ENCODE results near the gene NSF. TPM values are rescaled to one million over a fixed set of nuclear protein-coding genes. Genes with fewer than 3 reads are reported as not detected.
"Not testable (repeated sequence)": the region's sequence is repeated elsewhere in the genome, so short reads cannot be mapped to it uniquely, and the experiment has no call there.

NSF gene
- total and polyA plus RNA-seq, 2 donors (not counting 3 experiments of a cell fraction or from before 2014, with no cell fraction given), result 18.5 to 43.7 TPM

GRCh38 chr17:46598344-46598931, 8.0 kb downstream of the NSF start:
- H4K20me1 ChIP-seq (replicated peaks; ENCODE audit: control insufficient read depth, extremely low read depth, insufficient read depth, low read length); H2AFZ ChIP-seq (ENCODE audit: low read depth, low read length); dilution Hi-C loops (cut with MboI; ENCODE audit: extremely low pct_ligation_motif_present, low sequenced_read_pairs); DNase-seq (ENCODE audit: low read depth, low spot score); CTCF ChIA-PET; H3K4me2 ChIP-seq (ENCODE audit: insufficient read depth, low read length); H3K36me3 ChIP-seq (ENCODE audit: control insufficient read depth in 2 of 2, extremely low read depth in 1 of 2, insufficient read depth in 2 of 2, low read length in 2 of 2); H3K9me3 ChIP-seq (replicated peaks; ENCODE audit: control insufficient read depth, insufficient read depth, low read length); H3K4me3 ChIP-seq (replicated peaks in 1 of 3; ENCODE audit: insufficient read depth in 1 of 3, low read depth in 1 of 3, low read length in 3 of 3); POLR2A ChIA-PET; intact Hi-C loops (cut with micrococcal nuclease); FAIRE-seq; H3K27ac ChIP-seq (ENCODE audit: insufficient read depth, low read depth, low read length); H3K9me1 ChIP-seq (replicated peaks; ENCODE audit: control insufficient read depth, extremely low read depth, insufficient read depth, low read length); H3K4me1 ChIP-seq (ENCODE audit: control insufficient read depth, extremely low read depth, insufficient read depth, low read length); H3K27me3 ChIP-seq (ENCODE audit: control insufficient read depth in 2 of 2, insufficient read depth in 2 of 2, low read length in 2 of 2); H3K79me2 ChIP-seq (ENCODE audit: control insufficient read depth, insufficient read depth, low read length); H3K9ac ChIP-seq (replicated peaks; ENCODE audit: extremely low read depth, insufficient read depth, low read length); BruUV-seq (replicated peaks): not testable (repeated sequence)

DNA sequence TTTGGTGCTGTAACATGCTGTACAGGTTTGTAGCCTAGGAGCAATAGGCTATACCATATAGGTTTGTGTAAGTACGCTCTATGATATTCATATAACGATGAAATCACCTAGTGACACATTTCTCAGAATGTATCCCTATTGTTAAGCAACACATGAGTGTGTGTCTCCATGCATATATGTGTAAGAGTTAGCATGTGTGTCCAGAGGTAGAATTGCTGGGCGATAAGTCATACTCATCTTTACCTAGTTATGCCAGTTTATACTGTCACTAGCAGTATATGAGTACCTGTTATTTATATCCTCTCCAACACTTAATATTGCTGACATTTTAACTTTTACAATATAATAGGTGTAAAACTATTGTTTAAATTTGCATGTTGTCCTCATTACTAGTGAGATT, 10.3 kb downstream of the NSF start:
- H3K9ac ChIP-seq (replicated peaks; ENCODE audit: extremely low read depth, insufficient read depth, low read length); H3K36me3 ChIP-seq (ENCODE audit: control insufficient read depth in 2 of 2, extremely low read depth in 1 of 2, insufficient read depth in 2 of 2, low read length in 2 of 2); H4K20me1 ChIP-seq (replicated peaks; ENCODE audit: control insufficient read depth, extremely low read depth, insufficient read depth, low read length); H3K4me1 ChIP-seq (ENCODE audit: control insufficient read depth, extremely low read depth, insufficient read depth, low read length); FAIRE-seq; intact Hi-C loops (cut with micrococcal nuclease); H3K27me3 ChIP-seq (ENCODE audit: control insufficient read depth in 2 of 2, insufficient read depth in 2 of 2, low read length in 2 of 2); H3K79me2 ChIP-seq (ENCODE audit: control insufficient read depth, insufficient read depth, low read length); dilution Hi-C loops (cut with MboI; ENCODE audit: extremely low pct_ligation_motif_present, low sequenced_read_pairs); H3K4me3 ChIP-seq (replicated peaks in 1 of 3; ENCODE audit: insufficient read depth in 1 of 3, low read depth in 1 of 3, low read length in 3 of 3); H3K4me2 ChIP-seq (ENCODE audit: insufficient read depth, low read length); H3K9me3 ChIP-seq (replicated peaks; ENCODE audit: control insufficient read depth, insufficient read depth, low read length); H3K27ac ChIP-seq (ENCODE audit: insufficient read depth, low read depth, low read length); H3K9me1 ChIP-seq (replicated peaks; ENCODE audit: control insufficient read depth, extremely low read depth, insufficient read depth, low read length); CTCF ChIA-PET; DNase-seq (ENCODE audit: low read depth, low spot score); H2AFZ ChIP-seq (ENCODE audit: low read depth, low read length); BruUV-seq (replicated peaks); POLR2A ChIA-PET: not testable (repeated sequence)

- POLR2A ChIA-PET; H3K9ac ChIP-seq (replicated peaks; ENCODE audit: extremely low read depth, insufficient read depth, low read length); H4K20me1 ChIP-seq (replicated peaks; ENCODE audit: control insufficient read depth, extremely low read depth, insufficient read depth, low read length); H3K4me2 ChIP-seq (ENCODE audit: insufficient read depth, low read length); H3K79me2 ChIP-seq (ENCODE audit: control insufficient read depth, insufficient read depth, low read length); H3K36me3 ChIP-seq (ENCODE audit: control insufficient read depth in 2 of 2, extremely low read depth in 1 of 2, insufficient read depth in 2 of 2, low read length in 2 of 2); H3K9me1 ChIP-seq (replicated peaks; ENCODE audit: control insufficient read depth, extremely low read depth, insufficient read depth, low read length); CTCF ChIA-PET; DNase-seq (ENCODE audit: low read depth, low spot score); H3K27me3 ChIP-seq (ENCODE audit: control insufficient read depth in 2 of 2, insufficient read depth in 2 of 2, low read length in 2 of 2); H2AFZ ChIP-seq (ENCODE audit: low read depth, low read length); H3K4me3 ChIP-seq (replicated peaks in 1 of 3; ENCODE audit: insufficient read depth in 1 of 3, low read depth in 1 of 3, low read length in 3 of 3); H3K4me1 ChIP-seq (ENCODE audit: control insufficient read depth, extremely low read depth, insufficient read depth, low read length); dilution Hi-C loops (cut with MboI; ENCODE audit: extremely low pct_ligation_motif_present, low sequenced_read_pairs); H3K9me3 ChIP-seq (replicated peaks; ENCODE audit: control insufficient read depth, insufficient read depth, low read length); BruUV-seq (replicated peaks); H3K27ac ChIP-seq (ENCODE audit: insufficient read depth, low read depth, low read length); intact Hi-C loops (cut with micrococcal nuclease); FAIRE-seq: not testable (repeated sequence)
Measured at GRCh38 chr17:46603125-46603524, 12.7 kb downstream of the NSF start.

GRCh38 chr17:46611304-46611703, 20.8 kb downstream of the NSF start:
- intact Hi-C loops (cut with micrococcal nuclease); POLR2A ChIA-PET; H2AFZ ChIP-seq (ENCODE audit: low read depth, low read length); FAIRE-seq; H3K36me3 ChIP-seq (ENCODE audit: control insufficient read depth in 2 of 2, extremely low read depth in 1 of 2, insufficient read depth in 2 of 2, low read length in 2 of 2); H3K4me3 ChIP-seq (replicated peaks in 1 of 3; ENCODE audit: insufficient read depth in 1 of 3, low read depth in 1 of 3, low read length in 3 of 3); CTCF ChIA-PET; DNase-seq (ENCODE audit: low read depth, low spot score); BruUV-seq (replicated peaks); H3K27me3 ChIP-seq (ENCODE audit: control insufficient read depth in 2 of 2, insufficient read depth in 2 of 2, low read length in 2 of 2); H4K20me1 ChIP-seq (replicated peaks; ENCODE audit: control insufficient read depth, extremely low read depth, insufficient read depth, low read length); H3K79me2 ChIP-seq (ENCODE audit: control insufficient read depth, insufficient read depth, low read length); H3K9me3 ChIP-seq (replicated peaks; ENCODE audit: control insufficient read depth, insufficient read depth, low read length); dilution Hi-C loops (cut with MboI; ENCODE audit: extremely low pct_ligation_motif_present, low sequenced_read_pairs); H3K9ac ChIP-seq (replicated peaks; ENCODE audit: extremely low read depth, insufficient read depth, low read length); H3K27ac ChIP-seq (ENCODE audit: insufficient read depth, low read depth, low read length); H3K9me1 ChIP-seq (replicated peaks; ENCODE audit: control insufficient read depth, extremely low read depth, insufficient read depth, low read length); H3K4me2 ChIP-seq (ENCODE audit: insufficient read depth, low read length); H3K4me1 ChIP-seq (ENCODE audit: control insufficient read depth, extremely low read depth, insufficient read depth, low read length): not testable (repeated sequence)
